Measurements from ENCODE around the gene EVI5. TPM values are rescaled to one million over a fixed set of nuclear protein-coding genes. Genes with fewer than 3 reads are reported as not detected.

EVI5 gene
- total RNA-seq, 1 experiment from 2014 or later: 11.4 TPM

- H3K4me3 Mint-ChIP-seq: no peak overlapping the region
- POLR2A ChIA-PET: interaction anchor here (0.7 kb wide), 1 partner anchor 73 kb away, joined by 3 read pairs; no protein-coding TSS in a partner anchor
- no peak for TF ChIP-seq ETV6 (CRISPR knock-in tag; IDR thresholded peaks at IDR 0.05)
- no peak for TF ChIP-seq CREM (CRISPR knock-in tag; IDR thresholded peaks at IDR 0.05)
- TF ChIP-seq FOXP4 (CRISPR knock-in tag; IDR thresholded peaks at IDR 0.05): no peak
- TF ChIP-seq ATF1 (CRISPR knock-in tag; IDR thresholded peaks at IDR 0.05): no peak
- TF ChIP-seq CREB1 (CRISPR knock-in tag; IDR thresholded peaks at IDR 0.05): no peak
- no peak for TF ChIP-seq PRRX2 (CRISPR knock-in tag; IDR thresholded peaks at IDR 0.05)
- TF ChIP-seq TCF7 (CRISPR knock-in tag; IDR thresholded peaks at IDR 0.05; ENCODE audit: low read depth): no peak
- no peak for TF ChIP-seq ZNF423 (CRISPR knock-in tag; IDR thresholded peaks at IDR 0.05)
These were observed 5.2 kb upstream of the EVI5 start for GRCh38 chr1:92790081-92790480.

GRCh38 chr1:92786111-92786901, 1.4 kb upstream of the EVI5 start:
- no peak for ATAC-seq
- Mint-ChIP-seq H3K36me3 (no peaks in the 10 kb centered on the region), H3K9me3 (peaks cover 9% of the 10 kb centered on the region; the same call in 1 of the 2 replicates), H3K4me3 (no peak overlapping the region), H3K27ac (no peak overlapping the region), H3K4me1 (peaks cover 19% of the 10 kb centered on the region), H3K27me3 (ENCODE audit: low read depth) (peaks cover 24% of the 10 kb centered on the region)
- POLR2A ChIA-PET: interaction anchor here (1.0 kb wide), 1 partner anchor 45 kb away, joined by 3 read pairs; the partner anchor contains the start of gene RPL5
- no peak for DNase-seq (ENCODE audit: low spot score)
- CTCF ChIA-PET: interaction anchor here (2.2 kb wide), 1 partner anchor 45 kb away, joined by 11 read pairs; the partner anchor contains the start of gene RPL5
- TF ChIP-seq GTF2I (CRISPR knock-in tag; conservative IDR thresholded peaks at IDR 0.05): no peak
- TF ChIP-seq CDX4 (CRISPR knock-in tag; IDR thresholded peaks at IDR 0.05; ENCODE audit: borderline replicate concordance): no peak
- TF ChIP-seq ZNF317 (CRISPR knock-in tag; IDR thresholded peaks at IDR 0.05; ENCODE audit: borderline replicate concordance, low read depth): no peak
- TF ChIP-seq PRRX2 (CRISPR knock-in tag; IDR thresholded peaks at IDR 0.05): no peak
- no peak for TF ChIP-seq OVOL2 (CRISPR knock-in tag; IDR thresholded peaks at IDR 0.05; ENCODE audit: borderline replicate concordance)
- TF ChIP-seq STAT6 (CRISPR knock-in tag; conservative IDR thresholded peaks at IDR 0.05; ENCODE audit: low read depth): no peak
- TF ChIP-seq ATF1 (CRISPR knock-in tag; IDR thresholded peaks at IDR 0.05): no peak
- TF ChIP-seq E2F1 (CRISPR knock-in tag; IDR thresholded peaks at IDR 0.05): no peak
- TF ChIP-seq NR1H2 (CRISPR knock-in tag; IDR thresholded peaks at IDR 0.05): no peak
- no peak for TF ChIP-seq EMX1 (CRISPR knock-in tag; IDR thresholded peaks at IDR 0.05)
- no peak for TF ChIP-seq JAZF1 (CRISPR knock-in tag; IDR thresholded peaks at IDR 0.05)
- no peak for TF ChIP-seq TEAD1 (CRISPR knock-in tag; IDR thresholded peaks at IDR 0.05)
- TF ChIP-seq AR (CRISPR knock-in tag; IDR thresholded peaks at IDR 0.05): no peak
- TF ChIP-seq ATF6 (CRISPR knock-in tag; IDR thresholded peaks at IDR 0.05): no peak
- no peak for TF ChIP-seq ZNF512 (CRISPR knock-in tag; IDR thresholded peaks at IDR 0.05; ENCODE audit: borderline replicate concordance)

More at GRCh38 chr1:92790081-92790480, 5.2 kb upstream of the EVI5 start:
- ATAC-seq (no peak), DNase-seq (ENCODE audit: low spot score) (no peak)
- H3K36me3 Mint-ChIP-seq: no peaks in the 10 kb centered on the region
- H3K4me1 Mint-ChIP-seq: peaks cover 30% of the 10 kb centered on the region
- H3K27me3 Mint-ChIP-seq (ENCODE audit: low read depth): peaks cover 24% of the 10 kb centered on the region
- CTCF ChIA-PET: interaction anchor here (1.0 to 2.5 kb wide), 2 partner anchors 28 to 41 kb away, joined by 3 to 8 read pairs; no protein-coding TSS in a partner anchor
- H3K27ac Mint-ChIP-seq: no peak overlapping the region
- peaks cover 13% of the 10 kb centered on the region for H3K9me3 Mint-ChIP-seq
